Anterior cingulate cortex (tissue), 58 donors: ENCODE results near the gene GTF2H1.
"Not testable (repeated sequence)": the region's sequence is repeated elsewhere in the genome, so short reads cannot be mapped to it uniquely, and the experiment has no call there.

Source experiments
- DNase-seq, 58 donors: peaks; one replicate each; lab custom pipeline; 2025; lab: John Stamatoyannopoulos, UW

The GTF2H1 gene

GRCh38 chr11:18315893-18316292, 6.5 kb upstream of the GTF2H1 start:
- no peak for DNase-seq

GRCh38 chr11:18317551-18317950, 4.8 kb upstream of the GTF2H1 start:
- no peak for DNase-seq

DNA sequence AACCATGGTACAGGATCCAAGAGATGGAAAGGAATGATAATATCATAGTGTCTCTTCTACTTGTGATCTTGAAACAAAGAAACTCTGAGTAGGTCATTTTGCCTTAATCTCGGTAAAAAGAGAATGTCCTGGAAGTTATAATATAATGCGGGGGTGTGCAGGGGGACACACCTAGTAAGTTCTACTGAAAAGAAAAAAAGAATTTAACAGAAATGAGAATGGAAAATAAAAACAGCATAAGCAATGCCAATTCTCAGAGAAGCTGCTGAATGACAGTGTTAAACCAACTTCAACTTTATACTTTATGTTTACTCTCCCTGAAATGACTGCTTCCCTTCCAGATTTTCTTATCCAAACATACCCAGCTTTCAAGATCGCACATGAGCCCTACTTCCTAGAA, 2.5 kb upstream of the GTF2H1 start:
- no peak for DNase-seq

DNA sequence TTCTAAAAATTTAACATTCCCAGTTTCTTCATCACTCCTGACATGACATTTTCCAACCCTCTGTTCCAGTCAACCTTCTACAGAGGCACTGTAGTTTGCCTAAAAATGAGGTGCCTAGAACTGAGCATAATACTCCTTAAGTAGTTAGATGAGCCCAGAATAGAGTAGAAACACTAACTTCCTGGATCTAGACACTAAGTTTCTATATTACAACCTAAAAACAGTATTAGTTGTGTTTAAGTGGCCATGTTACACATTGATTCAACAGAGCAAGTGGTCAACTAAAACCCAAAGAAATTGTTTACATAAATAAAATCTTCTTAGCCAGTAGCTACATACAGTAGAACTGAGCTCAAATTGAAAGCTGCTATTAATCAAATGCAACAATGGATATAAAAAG, 1.8 kb upstream of the GTF2H1 start:
- DNase-seq: no peak

GRCh38 chr11:18321578-18321968, 794 bp upstream of the GTF2H1 start:
- DNase-seq: no peak

GRCh38 chr11:18322818-18323570, 627 bp downstream of the GTF2H1 start:
- no peak for DNase-seq

GRCh38 chr11:18323881-18324280, 1.5 kb downstream of the GTF2H1 start:
- not testable (repeated sequence) for DNase-seq

- no peak for DNase-seq
Observed at GRCh38 chr11:18324381-18324780, 2.0 kb downstream of the GTF2H1 start.

GRCh38 chr11:18329196-18329870, 7.0 kb downstream of the GTF2H1 start:
- no peak for DNase-seq

- no peak for DNase-seq
Observed at GRCh38 chr11:18330921-18331320, 8.6 kb downstream of the GTF2H1 start.

- DNase-seq: no peak
Observed at GRCh38 chr11:18332302-18332701, 9.9 kb downstream of the GTF2H1 start.

GRCh38 chr11:18332891-18333290, 10.5 kb downstream of the GTF2H1 start:
- no peak for DNase-seq

GRCh38 chr11:18347471-18348125, 25.2 kb downstream of the GTF2H1 start:
- no peak for DNase-seq

GRCh38 chr11:18352581-18352980, 30.2 kb downstream of the GTF2H1 start:
- DNase-seq: no peak

DNA sequence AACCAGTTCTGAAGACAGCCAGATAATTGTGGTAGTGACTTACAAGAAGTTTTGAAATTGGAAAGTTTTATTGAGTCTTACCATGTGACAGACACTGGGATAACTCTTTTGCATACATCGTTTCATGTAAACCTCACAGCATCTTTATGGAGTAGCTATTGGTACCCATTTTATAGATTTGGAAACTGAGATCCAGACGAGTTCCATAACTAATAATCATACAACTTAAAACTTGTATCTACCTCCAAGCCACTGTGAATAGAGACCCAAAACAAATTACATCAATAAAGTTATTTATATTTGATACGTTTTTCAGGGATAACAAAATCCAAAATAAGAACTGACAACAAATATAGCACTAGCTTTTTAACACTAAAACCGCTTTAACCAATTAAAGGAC, 36.3 kb downstream of the GTF2H1 start:
- no peak for DNase-seq

DNA sequence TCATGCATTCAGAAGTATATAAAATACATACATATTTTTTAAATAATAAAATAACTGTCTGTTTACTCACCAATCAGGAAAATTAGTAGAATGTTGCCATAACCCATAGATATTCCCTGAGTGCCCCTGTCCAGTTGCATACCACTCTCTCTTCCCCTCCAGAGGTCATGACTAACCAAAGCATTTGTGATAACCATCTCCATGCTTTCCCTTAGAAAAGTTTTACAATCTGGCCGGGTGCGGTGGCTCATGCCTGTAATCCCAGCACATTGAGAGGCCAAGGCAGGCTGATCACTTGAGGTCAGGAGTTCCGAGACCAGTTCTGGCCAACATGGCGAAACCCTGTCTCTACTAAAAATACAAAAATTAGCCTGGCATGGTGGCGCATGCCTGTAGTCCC, 38.8 kb downstream of the GTF2H1 start:
- DNase-seq: no peak

GRCh38 chr11:18364495-18365073, 42.2 kb downstream of the GTF2H1 start:
- peak in 4 of 58 donors; percentile 23 to 43 (median 31) for DNase-seq

- DNase-seq: no peak
Observed at GRCh38 chr11:18365741-18366140, 43.4 kb downstream of the GTF2H1 start.

- DNase-seq: no peak
Observed at GRCh38 chr11:18366286-18366685, 43.9 kb downstream of the GTF2H1 start.

DNA sequence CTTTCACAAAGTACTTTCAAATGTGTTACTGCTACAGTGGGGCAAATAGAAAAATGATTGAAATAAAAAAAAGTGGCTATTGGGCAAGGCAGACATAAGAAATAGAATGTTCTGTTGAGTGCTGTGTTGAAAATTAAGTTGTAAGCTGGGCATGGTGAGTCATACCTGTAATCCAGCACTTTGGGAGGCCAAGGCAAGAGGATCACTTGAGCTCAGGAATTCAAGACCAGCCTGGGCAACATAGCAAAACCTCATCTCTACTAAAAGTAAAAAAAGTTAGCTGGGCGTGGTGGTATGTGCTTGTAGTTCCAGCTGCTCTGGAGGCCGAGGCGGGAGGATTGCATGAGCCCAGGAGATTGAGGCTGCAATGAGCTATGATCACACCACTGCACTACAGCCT, 45.1 kb downstream of the GTF2H1 start:
- DNase-seq: no peak

GRCh38 chr11:18368221-18368620, 45.9 kb downstream of the GTF2H1 start:
- DNase-seq: no peak
